A673 (cell line): ENCODE results near the gene MKI67. TPM values are rescaled to one million over a fixed set of nuclear protein-coding genes. Genes with fewer than 3 reads are reported as not detected.

Experiments
- BruUV-seq: library from RNA; stranded (reverse); fragments of 400-500 nt; replicated peaks from 2 replicates; lab custom pipeline; 2021; lab: Mats Ljungman, UMichigan
- CTCF ChIA-PET: fragments of 300-600 bp; sonication (Branson Sonifier 250); formaldehyde crosslinking; loops from one replicate; lab custom pipeline; 2022; ENCODE audit warnings: antibody characterized with exemption; lab: Charles Lee
- POLR2A ChIA-PET: fragments of 300-600 bp; sonication (Branson Sonifier 250); formaldehyde crosslinking; loops from one replicate; lab custom pipeline; 2022; ENCODE audit warnings: antibody characterized with exemption; ENCODE audit not compliant: low non-redundant PET; lab: Charles Lee
- DNase-seq: peaks from one replicate; pipeline ENCODE4 v3.0.0-alpha.2; 2015; ENCODE audit warnings: low spot score
- H3K27ac ChIP-seq: fragments of 200-600 bp; sonication (generic); 2 replicates; pipeline ENCODE4 v1.5.1; 2016; ENCODE audit warnings: mixed run types, low read depth, mild to moderate bottlenecking, mixed read lengths, antibody characterized with exemption, low read length; ENCODE audit not compliant: poor library complexity, severe bottlenecking
- H3K27me3 ChIP-seq: fragments of 200-600 bp; sonication (generic); replicated peaks from 2 replicates; pipeline ENCODE4 v1.6.1; 2017; ENCODE audit warnings: mixed run types, low read depth, mild to moderate bottlenecking, mixed read lengths, antibody characterized with exemption, low read length; ENCODE audit not compliant: insufficient read depth, poor library complexity
- H3K36me3 ChIP-seq: fragments of 200-600 bp; sonication (generic); 2 replicates; pipeline ENCODE4 v1.6.1; 2016; ENCODE audit warnings: mixed run types, mild to moderate bottlenecking, mixed read lengths, antibody characterized with exemption, low read length; ENCODE audit not compliant: insufficient read depth, poor library complexity, severe bottlenecking
- H3K4me1 ChIP-seq: fragments of 200-600 bp; sonication (generic); 2 replicates; pipeline ENCODE4 v1.6.1; 2017; ENCODE audit warnings: mixed run types, mild to moderate bottlenecking, mixed read lengths, antibody characterized with exemption, low read length; ENCODE audit not compliant: insufficient read depth, poor library complexity, severe bottlenecking
- H3K4me3 ChIP-seq: fragments of 200-600 bp; sonication (generic); 2 replicates; pipeline ENCODE4 v1.5.1; 2016; ENCODE audit warnings: low read depth, mixed run types, mild to moderate bottlenecking, mixed read lengths, low read length; ENCODE audit not compliant: poor library complexity, severe bottlenecking
- H3K9me3 ChIP-seq: fragments of 200-600 bp; sonication (generic); 2 replicates; pipeline ENCODE4 v1.6.1; 2016; ENCODE audit warnings: mixed run types, low read depth, mild to moderate bottlenecking, mixed read lengths, antibody characterized with exemption, low read length; ENCODE audit not compliant: poor library complexity, severe bottlenecking
- CTCF ChIP-seq: fragments of 300-800, 200-600 bp; sonication (generic); conservative IDR thresholded peaks from 2 replicates; pipeline ENCODE4 v1.5.1; 2017; ENCODE audit warnings: low read depth, mild to moderate bottlenecking, antibody characterized with exemption, low read length, moderate library complexity, mixed read lengths
- EZH2 ChIP-seq: fragments of 200-600 bp; sonication (generic); IDR thresholded peaks from 2 replicates; pipeline ENCODE4 v1.6.1; 2017; ENCODE audit warnings: borderline replicate concordance, low read depth, mild to moderate bottlenecking, mixed read lengths, antibody characterized with exemption, low read length; ENCODE audit not compliant: poor library complexity, severe bottlenecking
- intact Hi-C: fragments of 100-400 bp; cut with micrococcal nuclease; formaldehyde crosslinking; loops from one replicate; pipeline ENCODE4 v1.10.0; 2022; ENCODE audit not compliant: unreplicated experiment
- total RNA-seq: library from RNA; stranded (reverse); gene quantifications from 2 replicates; pipeline ENCODE4 v1.2.3, GENCODE V29; 2021

The MKI67 gene
- total RNA-seq, 1 experiment from 2014 or later, result 249 TPM

- H3K4me3 ChIP-seq, result no peak overlapping the region
- ChIA-PET CTCF (no interaction called here), POLR2A (no interaction called here)
- intact Hi-C loops, result no loop called here
- no peaks in the 10 kb centered on the region for H3K9me3 ChIP-seq
- H3K27me3 ChIP-seq, result no peaks in the 10 kb centered on the region
- no peak for TF ChIP-seq CTCF
- TF ChIP-seq EZH2, result no peak
- H3K4me1 ChIP-seq, result no peaks in the 10 kb centered on the region
- no peaks in the 10 kb centered on the region for H3K36me3 ChIP-seq
- DNase-seq, result no peak
- no TSS peak for BruUV-seq
- H3K27ac ChIP-seq, result no peak overlapping the region
Measured at GRCh38 chr10:128047351-128047750, 78.9 kb downstream of the MKI67 start.

- Histone ChIP-seq H3K9me3 (no peaks in the 10 kb centered on the region), H3K4me1 (no peaks in the 10 kb centered on the region), H3K27ac (no peak overlapping the region), H3K27me3 (no peaks in the 10 kb centered on the region), H3K36me3 (no peaks in the 10 kb centered on the region), H3K4me3 (no peak overlapping the region)
- intact Hi-C loops, result no loop called here
- ChIA-PET CTCF (no interaction called here), POLR2A (no interaction called here)
- BruUV-seq, result no TSS peak
- no peak for DNase-seq
- TF ChIP-seq CTCF (no peak), EZH2 (no peak)
Measured at GRCh38 chr10:128046953-128047290, 79.3 kb downstream of the MKI67 start.

Other genes with a start within 250 kb of the MKI67 start
- gene CLRN3, start 233.5 kb downstream of the MKI67 start, total RNA-seq, result not detected in 2 replicates
- 4.6 and 11.6 TPM in 2 replicates for gene PTPRE, start 219.3 kb downstream of the MKI67 start, total RNA-seq